HG03520 (cell line): ENCODE results near the gene WDFY2.
"Not testable (repeated sequence)": the region's sequence is repeated elsewhere in the genome, so short reads cannot be mapped to it uniquely, and the experiment has no call there.

ENCODE experiments used
- ATAC-seq: cut with Tn5 transposase; IDR thresholded peaks from one replicate; pipeline ENCODE4 v1.9.1; 2021; ENCODE audit warnings: mild to moderate bottlenecking, moderate library complexity; ENCODE audit not compliant: unreplicated experiment

Gene WDFY2

DNA sequence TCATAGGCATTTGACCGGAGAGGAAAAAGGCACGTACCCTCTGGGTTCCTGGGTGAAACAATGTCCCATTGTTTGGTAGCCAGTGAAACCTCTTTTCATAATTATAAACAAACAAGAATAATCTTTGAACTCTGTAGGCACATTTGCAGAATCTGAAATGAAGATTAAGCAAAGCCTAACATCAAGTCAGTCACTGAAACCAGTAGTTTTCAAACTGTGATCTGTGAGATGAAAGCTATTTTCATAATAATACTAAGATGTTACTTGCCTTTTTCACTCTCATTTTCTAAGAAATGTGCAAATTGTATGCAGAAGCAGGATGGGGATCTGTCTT lies 105.4 kb downstream of the WDFY2 start:
- ATAC-seq: no peak

GRCh38 chr13:51695677-51696076 lies 111.4 kb downstream of the WDFY2 start:
- not testable (repeated sequence) for ATAC-seq

DNA sequence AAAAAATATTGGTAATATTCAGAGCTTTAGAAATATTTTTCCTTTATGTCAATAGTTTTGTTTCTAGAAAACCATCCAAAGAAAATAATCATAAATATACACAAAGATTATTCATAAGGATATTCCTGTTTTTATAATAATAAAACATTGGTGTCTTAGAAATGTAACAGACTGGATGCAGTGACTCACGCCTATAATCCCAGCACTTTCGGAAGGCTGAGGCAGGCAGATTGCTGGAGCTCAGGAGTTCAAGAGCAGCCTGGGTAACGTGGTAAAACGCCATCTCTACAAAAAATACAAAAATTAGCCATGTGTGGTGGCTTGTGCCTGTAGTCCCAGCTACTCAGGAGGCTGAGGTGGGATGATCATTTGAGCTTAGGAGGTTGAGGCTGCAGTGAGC lies 112.9 kb downstream of the WDFY2 start:
- ATAC-seq: no peak

DNA sequence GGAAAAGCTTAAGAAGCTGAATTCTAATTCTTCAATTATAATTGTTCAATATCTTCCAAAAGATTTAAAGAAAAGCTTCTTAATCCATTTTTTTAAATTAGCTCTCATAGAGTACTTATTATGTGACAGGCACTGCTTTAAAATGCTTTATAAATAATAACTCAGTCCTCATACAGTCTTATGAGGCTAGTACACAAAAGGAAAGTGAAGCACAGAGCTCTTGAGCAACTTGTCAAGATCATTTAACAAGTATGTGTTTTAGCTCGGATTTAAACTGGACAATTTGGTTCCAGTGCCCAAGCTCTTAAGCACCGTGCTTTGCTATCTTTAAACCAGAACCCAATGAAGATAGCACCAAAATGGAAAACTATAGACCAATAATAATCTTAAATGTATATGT lies 113.6 kb downstream of the WDFY2 start:
- no peak for ATAC-seq

- no peak for ATAC-seq
Observed at GRCh38 chr13:51698352-51698751, 114.1 kb downstream of the WDFY2 start.

GRCh38 chr13:51704399-51705313 lies 120.4 kb downstream of the WDFY2 start:
- peak; percentile 74 for ATAC-seq

DNA sequence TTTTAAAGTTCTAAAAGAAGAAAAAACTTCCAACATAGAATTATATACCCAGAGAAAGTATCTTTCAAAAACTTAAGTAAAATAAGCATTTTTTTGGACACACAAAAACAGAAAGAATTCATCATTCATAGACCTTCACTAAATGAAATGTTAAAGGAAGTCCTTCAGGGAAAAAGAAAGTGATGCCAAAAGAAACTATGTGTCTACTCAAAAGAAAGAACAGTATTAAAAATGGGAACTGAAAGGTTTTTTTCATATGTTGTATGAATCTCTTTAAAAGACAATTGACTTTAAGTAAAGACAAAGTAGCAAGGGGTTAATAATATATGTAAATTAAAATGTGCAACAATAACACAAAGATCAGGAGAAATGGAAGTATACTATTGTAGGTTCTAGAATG lies 123.2 kb downstream of the WDFY2 start:
- ATAC-seq: no peak

DNA sequence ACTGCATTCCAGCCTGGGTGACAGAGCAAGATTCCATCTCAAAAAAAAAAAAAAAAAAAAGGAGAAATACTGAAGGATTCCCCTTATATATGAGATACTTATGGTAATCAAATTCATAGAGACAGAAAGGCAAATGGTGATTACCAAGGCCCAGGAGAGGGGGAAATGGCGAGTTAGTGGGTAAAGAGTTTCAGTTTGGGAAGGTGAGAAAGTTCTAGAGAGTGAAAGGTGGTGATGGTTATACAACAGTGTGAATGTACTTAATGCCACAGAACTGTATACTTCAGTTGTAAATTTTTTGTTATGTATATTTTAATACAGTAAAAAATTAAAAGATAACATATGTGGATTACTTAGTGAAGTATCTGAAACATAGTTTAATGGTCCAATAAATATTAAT lies 129.5 kb downstream of the WDFY2 start:
- ATAC-seq: no peak

DNA sequence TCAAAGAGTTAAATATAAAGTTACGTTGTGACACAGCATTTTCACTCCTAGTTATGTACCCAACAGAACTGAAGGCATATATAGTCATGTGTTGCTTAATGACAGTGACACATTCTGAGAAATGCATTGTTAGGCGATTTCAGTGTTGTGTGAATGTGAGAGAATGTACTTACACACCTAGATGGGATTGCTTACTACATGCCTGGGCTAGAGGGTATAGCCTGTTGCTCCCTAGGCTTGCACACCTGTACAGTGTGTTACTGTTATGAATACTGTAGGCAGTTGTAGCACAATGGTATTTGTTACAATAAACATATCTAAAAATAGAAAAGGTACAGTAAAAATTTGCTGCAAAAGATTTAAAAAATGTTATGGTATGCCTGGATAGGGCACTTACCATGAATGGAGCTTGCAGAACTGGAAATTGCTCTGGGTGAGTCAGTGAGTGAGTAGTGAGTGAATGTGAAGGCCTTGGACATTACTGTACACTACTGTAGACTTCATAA lies 130.5 kb downstream of the WDFY2 start:
- peak; percentile 56 for ATAC-seq

- no peak for ATAC-seq
Observed at GRCh38 chr13:51715613-51716012, 131.4 kb downstream of the WDFY2 start.

- no peak for ATAC-seq
Observed at GRCh38 chr13:51717786-51718398, 133.6 kb downstream of the WDFY2 start.

DNA sequence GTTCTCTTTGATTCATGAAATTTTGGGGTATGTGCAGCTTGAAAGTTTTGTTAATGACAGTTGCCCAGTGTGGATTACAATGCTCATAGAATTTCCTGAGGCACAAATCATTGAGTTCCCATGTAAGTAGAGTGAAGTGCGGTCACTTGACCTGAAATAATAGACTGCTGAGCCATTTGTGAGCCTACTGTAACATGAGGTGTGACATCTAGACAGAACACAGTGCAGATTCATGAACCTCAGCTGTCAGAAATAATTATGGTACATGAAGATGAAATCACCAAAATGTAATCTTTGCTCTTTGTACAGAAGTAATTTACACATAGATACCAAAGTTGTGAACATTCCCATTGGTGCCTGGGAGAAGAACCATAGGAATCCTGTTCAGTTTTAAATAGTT lies 135.1 kb downstream of the WDFY2 start:
- no peak for ATAC-seq

GRCh38 chr13:51721496-51721895 lies 137.2 kb downstream of the WDFY2 start:
- ATAC-seq: no peak

DNA sequence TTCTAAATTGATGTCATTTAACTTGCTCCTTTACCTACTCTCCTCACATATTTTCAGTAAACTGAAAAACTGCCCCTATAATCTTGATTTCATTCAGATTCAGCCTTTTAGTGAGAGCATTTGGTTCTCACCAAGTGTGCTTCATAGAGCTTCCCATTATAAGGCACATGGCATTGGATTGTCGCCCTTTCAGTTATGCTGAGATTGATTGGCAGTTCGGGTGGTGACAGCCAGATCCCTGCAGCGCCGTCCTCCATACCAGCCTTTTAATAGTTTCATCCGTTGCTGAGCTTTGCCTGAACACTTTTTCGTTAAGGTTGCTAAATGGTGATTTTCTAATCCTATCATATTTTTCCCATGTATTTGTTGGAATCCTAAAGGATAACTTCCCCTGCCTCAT lies 139.3 kb downstream of the WDFY2 start:
- ATAC-seq: no peak

- no peak for ATAC-seq
Observed at GRCh38 chr13:51724721-51725120, 140.5 kb downstream of the WDFY2 start.

GRCh38 chr13:51726446-51727193 lies 142.4 kb downstream of the WDFY2 start:
- ATAC-seq: no peak

DNA sequence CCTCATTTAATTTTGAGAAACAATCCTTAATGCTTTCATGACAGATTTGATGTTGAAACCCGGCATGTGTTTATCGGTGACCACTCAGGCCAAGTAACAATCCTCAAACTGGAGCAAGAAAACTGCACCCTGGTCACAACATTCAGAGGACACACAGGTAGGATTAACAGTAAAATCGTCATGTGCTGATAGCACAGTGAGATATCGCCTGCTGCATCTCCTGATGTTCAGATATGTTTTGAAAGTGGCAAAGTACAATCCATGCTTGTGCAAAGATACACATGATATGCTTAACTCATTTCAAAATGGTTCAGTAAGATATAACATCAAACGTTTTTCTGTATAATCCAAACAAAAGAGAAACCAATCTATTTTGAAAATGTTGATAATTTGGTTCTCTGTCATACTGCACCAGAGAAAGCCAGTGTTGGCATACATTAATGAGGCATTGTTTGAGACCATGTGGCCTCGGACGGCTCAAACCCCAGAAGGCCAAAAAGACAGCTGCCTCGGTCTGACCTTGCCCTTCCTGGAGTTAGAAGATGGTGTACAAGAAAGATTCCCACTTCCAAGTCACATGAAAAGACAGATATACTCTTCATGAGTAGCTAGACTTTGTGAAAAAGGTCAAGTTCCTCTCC lies 143.5 kb downstream of the WDFY2 start:
- ATAC-seq: no peak

GRCh38 chr13:51728275-51728673 lies 144.0 kb downstream of the WDFY2 start:
- ATAC-seq: no peak

DNA sequence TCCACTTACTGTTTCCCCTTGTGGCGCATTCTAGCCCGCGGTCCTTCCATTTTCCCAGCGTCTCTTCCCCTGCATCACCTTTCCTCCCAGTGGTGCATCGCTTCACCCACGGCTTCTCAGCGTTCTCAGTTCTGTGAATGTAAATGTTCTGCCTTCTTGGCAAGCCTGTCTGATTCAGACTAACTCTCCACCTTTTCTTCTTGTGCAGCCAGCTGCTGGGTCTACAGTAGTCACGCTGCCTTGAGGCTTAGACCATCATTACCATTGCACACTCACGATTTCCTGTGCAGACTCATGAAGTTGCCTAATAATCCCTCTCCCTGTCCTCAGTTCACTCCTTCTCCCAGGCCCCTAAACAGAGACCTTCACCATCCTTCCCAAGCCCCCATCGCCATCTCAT lies 144.7 kb downstream of the WDFY2 start:
- ATAC-seq: no peak

GRCh38 chr13:51729866-51730553 lies 145.7 kb downstream of the WDFY2 start:
- no peak for ATAC-seq

GRCh38 chr13:51730927-51731326 lies 146.7 kb downstream of the WDFY2 start:
- no peak for ATAC-seq
